Measurements from ENCODE around the gene SLC25A47.

DNA sequence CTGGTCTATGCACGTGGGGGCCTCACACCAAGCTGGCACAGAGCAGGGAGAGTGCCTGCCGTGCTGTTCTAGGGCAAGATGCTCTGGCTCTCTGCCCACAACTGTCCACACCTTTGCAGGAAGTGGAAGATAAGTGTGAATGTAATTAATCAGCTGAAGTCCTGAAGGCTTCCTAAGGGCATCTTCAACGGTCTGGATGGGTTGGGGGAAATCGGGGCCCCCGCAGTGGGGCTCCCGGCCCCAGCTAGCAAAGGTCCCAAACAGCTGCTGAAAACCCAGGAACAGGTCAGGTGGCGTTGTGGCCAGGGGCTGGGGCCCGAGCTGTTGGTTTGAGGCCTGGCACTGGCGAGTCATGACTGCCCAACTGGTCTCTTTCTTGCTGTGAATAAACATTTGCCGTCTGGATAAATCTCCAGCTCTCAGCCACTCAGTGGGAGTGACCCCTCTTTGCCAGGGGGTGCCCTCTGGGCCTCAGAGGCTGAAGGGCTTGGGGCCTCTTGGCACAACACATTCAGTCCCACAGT lies 10.2 kb upstream of the SLC25A47 start:
- TF ChIP-seq, protein P1, sequence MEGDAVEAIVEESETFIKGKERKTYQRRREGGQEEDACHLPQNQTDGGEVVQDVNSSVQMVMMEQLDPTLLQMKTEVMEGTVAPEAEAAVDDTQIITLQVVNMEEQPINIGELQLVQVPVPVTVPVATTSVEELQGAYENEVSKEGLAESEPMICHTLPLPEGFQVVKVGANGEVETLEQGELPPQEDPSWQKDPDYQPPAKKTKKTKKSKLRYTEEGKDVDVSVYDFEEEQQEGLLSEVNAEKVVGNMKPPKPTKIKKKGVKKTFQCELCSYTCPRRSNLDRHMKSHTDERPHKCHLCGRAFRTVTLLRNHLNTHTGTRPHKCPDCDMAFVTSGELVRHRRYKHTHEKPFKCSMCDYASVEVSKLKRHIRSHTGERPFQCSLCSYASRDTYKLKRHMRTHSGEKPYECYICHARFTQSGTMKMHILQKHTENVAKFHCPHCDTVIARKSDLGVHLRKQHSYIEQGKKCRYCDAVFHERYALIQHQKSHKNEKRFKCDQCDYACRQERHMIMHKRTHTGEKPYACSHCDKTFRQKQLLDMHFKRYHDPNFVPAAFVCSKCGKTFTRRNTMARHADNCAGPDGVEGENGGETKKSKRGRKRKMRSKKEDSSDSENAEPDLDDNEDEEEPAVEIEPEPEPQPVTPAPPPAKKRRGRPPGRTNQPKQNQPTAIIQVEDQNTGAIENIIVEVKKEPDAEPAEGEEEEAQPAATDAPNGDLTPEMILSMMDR (IDR thresholded peaks at IDR 0.05; ENCODE audit: low read length), result no peak
- TF ChIP-seq EZH2 (optimal IDR thresholded peaks at IDR 0.05; ENCODE audit: low read depth, low read length), result no peak

Measured in MM.1S (cell line).